Measurements from ENCODE around the gene SSTR5.

- TF ChIP-seq SIN3A (IDR thresholded peaks at IDR 0.05; ENCODE audit: borderline replicate concordance, insufficient read depth, low read length) (no peak), POLR2AphosphoS5 (IDR thresholded peaks at IDR 0.05; ENCODE audit: low read depth, low read length) (no peak)
Observed at GRCh38 chr16:1082952-1083675, 10.6 kb downstream of the SSTR5 start.

Data from PFSK-1 (cell line).